ENCODE data around the gene RBM47.

DNA sequence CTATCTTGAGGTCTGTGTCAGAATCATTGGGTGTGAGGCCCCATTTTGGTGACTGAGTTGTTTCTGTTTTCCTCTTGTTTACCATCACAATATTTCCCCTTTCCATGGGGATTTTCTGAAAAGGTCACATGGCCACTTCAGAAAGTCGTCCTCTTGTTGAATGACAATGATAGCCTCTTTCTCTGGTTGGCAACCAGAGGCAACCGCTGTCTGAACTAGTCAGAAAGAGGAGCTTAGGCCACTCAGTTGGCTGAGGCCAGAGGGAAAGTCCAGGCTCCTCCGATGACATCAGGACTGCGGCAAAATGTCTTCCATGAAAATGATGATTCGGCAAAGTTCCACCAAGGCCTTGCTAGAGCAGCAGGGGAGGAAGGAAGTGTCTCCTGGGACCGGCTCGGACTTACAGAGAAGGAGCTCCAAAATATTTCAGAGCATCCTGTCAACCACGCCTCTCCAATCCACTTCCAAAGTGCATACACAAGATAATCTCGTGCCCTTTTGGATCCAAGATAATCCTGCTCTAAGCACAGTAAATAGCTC is 19.1 kb upstream of the RBM47 start:
- TF ChIP-seq, protein P1, sequence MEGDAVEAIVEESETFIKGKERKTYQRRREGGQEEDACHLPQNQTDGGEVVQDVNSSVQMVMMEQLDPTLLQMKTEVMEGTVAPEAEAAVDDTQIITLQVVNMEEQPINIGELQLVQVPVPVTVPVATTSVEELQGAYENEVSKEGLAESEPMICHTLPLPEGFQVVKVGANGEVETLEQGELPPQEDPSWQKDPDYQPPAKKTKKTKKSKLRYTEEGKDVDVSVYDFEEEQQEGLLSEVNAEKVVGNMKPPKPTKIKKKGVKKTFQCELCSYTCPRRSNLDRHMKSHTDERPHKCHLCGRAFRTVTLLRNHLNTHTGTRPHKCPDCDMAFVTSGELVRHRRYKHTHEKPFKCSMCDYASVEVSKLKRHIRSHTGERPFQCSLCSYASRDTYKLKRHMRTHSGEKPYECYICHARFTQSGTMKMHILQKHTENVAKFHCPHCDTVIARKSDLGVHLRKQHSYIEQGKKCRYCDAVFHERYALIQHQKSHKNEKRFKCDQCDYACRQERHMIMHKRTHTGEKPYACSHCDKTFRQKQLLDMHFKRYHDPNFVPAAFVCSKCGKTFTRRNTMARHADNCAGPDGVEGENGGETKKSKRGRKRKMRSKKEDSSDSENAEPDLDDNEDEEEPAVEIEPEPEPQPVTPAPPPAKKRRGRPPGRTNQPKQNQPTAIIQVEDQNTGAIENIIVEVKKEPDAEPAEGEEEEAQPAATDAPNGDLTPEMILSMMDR (IDR thresholded peaks at IDR 0.05) = no peak
- TF ChIP-seq ZFX (IDR thresholded peaks at IDR 0.05; ENCODE audit: borderline replicate concordance) = no peak
